ENCODE measurements around the gene NHS.

GRCh38 chrX:17697191-17697590, 322.2 kb downstream of the NHS start:
- TF ChIP-seq EZH2 (IDR thresholded peaks at IDR 0.05; ENCODE audit: borderline replicate concordance, low read length) = no peak
- no peak for TF ChIP-seq CTCF (IDR thresholded peaks at IDR 0.05; ENCODE audit: low read length)

Measured in OCI-LY1 (cell line).